HepG2 (cell line): ENCODE data around the gene SBK2. TPM values are rescaled to one million over a fixed set of nuclear protein-coding genes. Genes with fewer than 3 reads are reported as not detected.

Experiments used
- ATAC-seq: fragments of 200-7000 bp; cut with Tn5 transposase; 3 replicates; pipeline ENCODE4 v1.9.1; 2020; ENCODE audit warnings: mild to moderate bottlenecking, moderate library complexity
- BruUV-seq: library from RNA; stranded (reverse); fragments of 400-500 nt; replicated peaks from 2 replicates; lab custom pipeline; 2021; lab: Mats Ljungman, UMichigan
- CTCF ChIA-PET: fragments of 300-600 bp; formaldehyde crosslinking; extraction: SDS; loops from one replicate; lab custom pipeline; 2021; ENCODE audit warnings: low total read pairs, inconsistent platforms, low intra/inter-chr PET ratio; lab: Yijun Ruan, JAX
- POLR2A ChIA-PET: fragments of 350-600 bp; sonication (Branson Sonifier 250); formaldehyde crosslinking; loops from one replicate; lab custom pipeline; 2020; ENCODE audit warnings: antibody characterized with exemption, inconsistent platforms; lab: Yijun Ruan, JAX
- DNase-seq: peaks from one replicate; pipeline ENCODE4 v3.0.0-alpha.2; 2015; ENCODE audit warnings: low spot score
- FAIRE-seq: peaks from 3 replicates; lab custom pipeline; 2011; peaks lifted over from hg19 to GRCh38; lab: Jason Lieb, UNC
- H2AFZ ChIP-seq: one replicate; pipeline ENCODE4 v1.6.1; 2011; ENCODE audit warnings: low read length, inconsistent platforms
- H3K27ac ChIP-seq: fragments of 300-600 bp; 3 replicates; pipeline ENCODE4 v1.8.0; 2011; ENCODE audit warnings: mixed run types, mild to moderate bottlenecking, mixed read lengths, low read length, inconsistent platforms; ENCODE audit not compliant: insufficient read depth; ENCODE audit errors: extremely low read length
- H3K27me3 ChIP-seq, 2 experiments: fragments of 200-600 bp in 1 of 2; 2 replicates in 1 of 2; 3 replicates in 1 of 2; pipeline versions ENCODE4 v1.6.0 to v1.8.0; 2011; ENCODE audit warnings: low read length in 2 of 2, mild to moderate bottlenecking in 2 of 2, moderate library complexity in 2 of 2, inconsistent platforms in 1 of 2; ENCODE audit not compliant: insufficient read depth in 2 of 2, control insufficient read depth in 1 of 2
- H3K36me3 ChIP-seq, 2 experiments: fragments of 200-600 bp in 1 of 2; replicated peaks in 1 of 2; 2 replicates in 1 of 2; 3 replicates in 1 of 2; pipeline versions ENCODE4 v1.5.1 to v1.8.0; 2011; ENCODE audit warnings: low read length in 2 of 2, inconsistent platforms in 1 of 2; ENCODE audit not compliant: insufficient read depth in 2 of 2, control insufficient read depth in 1 of 2
- H3K4me1 ChIP-seq: 2 replicates; pipeline ENCODE4 v1.5.1; 2012; ENCODE audit warnings: low read length, inconsistent platforms; ENCODE audit not compliant: insufficient read depth
- H3K4me2 ChIP-seq: 2 replicates; pipeline ENCODE4 v1.6.0; 2011; ENCODE audit warnings: low read depth, low read length, inconsistent platforms
- H3K4me3 ChIP-seq, 3 experiments: fragments of 200-600 bp in 1 of 3; sonication (generic), shearing (Covaris generic) in 1 of 3; replicated peaks in 1 of 3; 2 replicates each; pipeline ENCODE4 v1.5.1; 2011 to 2016; ENCODE audit warnings: low read length in 3 of 3, inconsistent platforms in 2 of 3, low read depth in 2 of 3, mild to moderate bottlenecking in 2 of 3, control low read depth in 1 of 3, mixed read lengths in 1 of 3; ENCODE audit not compliant: insufficient read depth in 1 of 3
- H3K79me2 ChIP-seq: one replicate; pipeline ENCODE4 v1.6.1; 2011; ENCODE audit warnings: low read length, inconsistent platforms; ENCODE audit not compliant: insufficient read depth
- H3K9ac ChIP-seq: 2 replicates; pipeline ENCODE4 v1.6.0; 2011; ENCODE audit warnings: mild to moderate bottlenecking, low read depth, low read length, inconsistent platforms; ENCODE audit not compliant: insufficient read depth
- H3K9me3 ChIP-seq: 2 replicates; pipeline ENCODE4 v1.5.1; 2012; ENCODE audit warnings: mild to moderate bottlenecking, low read length
- H4K20me1 ChIP-seq: 2 replicates; pipeline ENCODE4 v1.6.0; 2011; ENCODE audit warnings: inconsistent platforms, mild to moderate bottlenecking, low read length, moderate library complexity; ENCODE audit not compliant: insufficient read depth
- KLF6 ChIP-seq: IDR thresholded peaks from 2 replicates; pipeline ENCODE4 v1.8.0; 2016; ENCODE audit warnings: missing biosample characterization, missing genetic modification reagents
- PLRG1 ChIP-seq: fragments of 450-650 bp; conservative IDR thresholded peaks from 2 replicates; pipeline ENCODE4 v1.6.1; 2016
- ZNF615 ChIP-seq: sonication (generic); formaldehyde crosslinking; IDR thresholded peaks from 2 replicates; pipeline ENCODE4 v1.5.0; 2020; ENCODE audit warnings: mild to moderate bottlenecking, missing genetic modification reagents, borderline replicate concordance
- WGBS: methylation state at CpG from one replicate; pipeline ENCODE4 v1.1.6; 2017; ENCODE audit warnings: low lambda C conversion rate; 5-methylcytosine and 5-hydroxymethylcytosine counted together
- in situ Hi-C: cut with HindIII; loops from 2 replicates; pipeline ENCODE4 v1.10.0; 2017; ENCODE audit warnings: low pct_unique_long_range_greater_than_20kb; ENCODE audit not compliant: extremely low pct_ligation_motif_present
- intact Hi-C: fragments of 100-400 bp; cut with micrococcal nuclease; formaldehyde crosslinking; loops from one replicate; pipeline ENCODE4 v1.10.0; 2022; ENCODE audit not compliant: unreplicated experiment
- polyA plus RNA-seq, 8 experiments: library from polyadenylated mRNA; depleted of rRNA in 3 of 8; stranded (reverse) in 7 of 8; unstranded in 1 of 8; fragments of >200 nt; fragmentation: Illumina TruSeq in 4 of 8; extraction: Trizol in 4 of 8; gene quantifications; 2 replicates each; pipeline versions ENCODE4 v1.2.1 to v1.2.3, GENCODE V29; 2011 to 2016; ENCODE audit warnings: low read depth in 4 of 8, missing spikeins in 1 of 8, mixed read lengths in 1 of 8; ENCODE audit not compliant: insufficient read depth in 1 of 8
- total RNA-seq, 5 experiments: library from RNA; depleted of rRNA; stranded (reverse); fragments of >200 nt; fragmentation: Illumina TruSeq; extraction: Trizol; gene quantifications; 2 replicates each; pipeline ENCODE4 v1.2.3, GENCODE V29; 2016; ENCODE audit warnings: low read depth in 1 of 5
- TF ChIP-seq, protein P1 (sequence below): sonication (generic); formaldehyde crosslinking; IDR thresholded peaks from 2 replicates; pipeline ENCODE4 v1.5.1; 2020; ENCODE audit warnings: missing genetic modification reagents, mild to moderate bottlenecking, borderline replicate concordance
- TF ChIP-seq, protein P2 (sequence below): sonication (generic); formaldehyde crosslinking; IDR thresholded peaks from 2 replicates; pipeline ENCODE4 v1.4.0; 2020; ENCODE audit warnings: mild to moderate bottlenecking, missing genetic modification reagents, borderline replicate concordance
- TF ChIP-seq, protein P3 (sequence below): sonication (generic); formaldehyde crosslinking; IDR thresholded peaks from 2 replicates; pipeline ENCODE4 v1.4.0; 2020; ENCODE audit warnings: missing genetic modification reagents, borderline replicate concordance
- TF ChIP-seq, protein P4 (sequence below): sonication (generic); formaldehyde crosslinking; IDR thresholded peaks from 2 replicates; pipeline ENCODE4 v1.4.0; 2020; ENCODE audit warnings: missing genetic modification reagents

Gene SBK2
- total and polyA plus RNA-seq, 2 of the 13 experiments (the other 11 are each of a cell fraction or from before 2014, with no cell fraction given): 0.24 TPM; not detected in 1

DNA sequence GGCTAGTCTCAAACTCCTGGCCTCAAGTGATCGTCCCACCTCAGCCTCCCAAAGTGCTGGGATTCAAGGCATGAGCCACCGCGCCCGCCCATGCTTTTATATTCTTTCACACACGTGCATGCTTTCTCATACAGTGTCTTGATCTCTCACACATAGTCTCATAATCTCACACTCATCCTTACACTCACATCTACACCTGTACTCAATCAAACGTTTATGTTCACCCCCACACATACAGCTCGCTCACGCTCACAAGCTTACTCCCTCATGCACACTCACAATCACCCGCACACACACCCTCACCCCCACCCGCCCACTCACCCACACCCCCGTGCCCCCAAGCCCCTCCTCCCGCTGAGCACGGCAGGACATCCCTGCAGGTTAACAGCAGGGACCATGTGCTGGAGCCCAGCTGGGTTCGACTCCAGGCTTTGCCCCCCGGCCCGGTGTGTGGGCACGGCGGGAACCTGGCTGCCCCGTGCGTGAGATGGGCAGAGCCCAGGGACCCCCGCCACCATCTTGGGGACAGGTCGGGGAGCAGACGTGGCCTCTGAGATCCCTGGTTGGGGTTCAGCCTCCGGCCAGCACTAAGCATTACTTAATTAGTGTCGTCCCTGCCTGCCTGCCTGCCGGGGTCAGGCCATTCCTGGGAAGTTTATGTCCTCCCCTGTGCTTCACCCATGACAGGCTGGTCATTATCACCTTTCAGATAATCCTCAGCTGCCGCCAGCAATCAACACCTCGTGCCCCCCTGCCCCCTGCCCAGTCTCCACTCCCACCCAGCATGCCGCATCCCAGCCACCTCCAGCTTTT is 11.4 kb downstream of the SBK2 start (continued):
- TF ChIP-seq, protein P1, sequence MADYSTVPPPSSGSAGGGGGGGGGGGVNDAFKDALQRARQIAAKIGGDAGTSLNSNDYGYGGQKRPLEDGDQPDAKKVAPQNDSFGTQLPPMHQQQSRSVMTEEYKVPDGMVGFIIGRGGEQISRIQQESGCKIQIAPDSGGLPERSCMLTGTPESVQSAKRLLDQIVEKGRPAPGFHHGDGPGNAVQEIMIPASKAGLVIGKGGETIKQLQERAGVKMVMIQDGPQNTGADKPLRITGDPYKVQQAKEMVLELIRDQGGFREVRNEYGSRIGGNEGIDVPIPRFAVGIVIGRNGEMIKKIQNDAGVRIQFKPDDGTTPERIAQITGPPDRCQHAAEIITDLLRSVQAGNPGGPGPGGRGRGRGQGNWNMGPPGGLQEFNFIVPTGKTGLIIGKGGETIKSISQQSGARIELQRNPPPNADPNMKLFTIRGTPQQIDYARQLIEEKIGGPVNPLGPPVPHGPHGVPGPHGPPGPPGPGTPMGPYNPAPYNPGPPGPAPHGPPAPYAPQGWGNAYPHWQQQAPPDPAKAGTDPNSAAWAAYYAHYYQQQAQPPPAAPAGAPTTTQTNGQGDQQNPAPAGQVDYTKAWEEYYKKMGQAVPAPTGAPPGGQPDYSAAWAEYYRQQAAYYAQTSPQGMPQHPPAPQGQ (CRISPR knock-in tag): no peak

DNA sequence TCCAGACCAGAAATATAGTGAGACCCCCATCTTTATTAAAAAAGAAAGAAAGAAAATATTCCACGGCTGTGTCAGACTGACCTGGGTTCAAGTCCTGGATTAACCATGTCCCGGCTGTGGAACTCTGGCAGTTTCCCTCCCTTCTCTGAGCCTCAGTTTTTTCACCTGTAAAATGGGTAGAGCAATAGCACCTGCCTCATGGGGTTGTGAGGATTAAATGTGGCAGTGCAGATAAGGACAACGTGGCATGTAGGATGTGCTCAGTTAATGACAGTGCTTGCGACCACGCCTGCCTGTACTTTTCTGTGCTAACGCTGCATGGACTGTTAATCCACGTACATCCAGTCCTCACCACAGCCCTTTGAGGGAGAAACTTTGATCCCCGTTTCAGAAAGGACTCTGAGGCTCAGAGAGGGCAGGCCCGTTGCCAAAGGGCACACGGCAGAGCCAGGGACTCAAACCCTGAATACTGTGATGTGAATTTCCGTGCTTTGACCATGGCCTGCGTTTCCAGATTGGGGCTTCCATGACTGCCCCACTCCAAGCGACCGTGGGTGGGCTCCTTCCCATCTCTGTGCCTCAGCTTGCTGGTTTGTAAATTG is 16.1 kb downstream of the SBK2 start:
- no peak overlapping the region for H3K9ac ChIP-seq
- ChIA-PET CTCF (no interaction called here), POLR2A (interaction anchor here (0.9 kb wide), 1 partner anchor 78 kb away, joined by 3 read pairs; no protein-coding TSS in a partner anchor)
- peaks cover 5% of the 10 kb centered on the region; the same call in 1 of the 2 replicates for H3K4me1 ChIP-seq
- H3K36me3 ChIP-seq: no peaks in the 10 kb centered on the region
- no peak overlapping the region for H3K4me2 ChIP-seq
- DNase-seq (no peak), ATAC-seq (no peak), FAIRE-seq (no peak)
- 14% methylated on average over 10 of the region's 14 CpGs for WGBS
- no peaks in the 10 kb centered on the region for H3K79me2 ChIP-seq
- peaks cover 0 to 2% of the 10 kb centered on the region in 2 experiments; a peak in 1 of 5 replicates for H3K27me3 ChIP-seq
- H3K27ac ChIP-seq: no peak overlapping the region
- in situ Hi-C loops: no loop called here
- H3K9me3 ChIP-seq: no peaks in the 10 kb centered on the region
- intact Hi-C loops: no loop called here
- H2AFZ ChIP-seq: no peak overlapping the region
- no TSS peak for BruUV-seq
- H4K20me1 ChIP-seq: no peaks in the 10 kb centered on the region
- no peak overlapping the region for H3K4me3 ChIP-seq
- TF ChIP-seq PLRG1: no peak
- TF ChIP-seq ZNF615 (CRISPR knock-in tag): no peak
- no peak for TF ChIP-seq KLF6
- TF ChIP-seq, protein P2, sequence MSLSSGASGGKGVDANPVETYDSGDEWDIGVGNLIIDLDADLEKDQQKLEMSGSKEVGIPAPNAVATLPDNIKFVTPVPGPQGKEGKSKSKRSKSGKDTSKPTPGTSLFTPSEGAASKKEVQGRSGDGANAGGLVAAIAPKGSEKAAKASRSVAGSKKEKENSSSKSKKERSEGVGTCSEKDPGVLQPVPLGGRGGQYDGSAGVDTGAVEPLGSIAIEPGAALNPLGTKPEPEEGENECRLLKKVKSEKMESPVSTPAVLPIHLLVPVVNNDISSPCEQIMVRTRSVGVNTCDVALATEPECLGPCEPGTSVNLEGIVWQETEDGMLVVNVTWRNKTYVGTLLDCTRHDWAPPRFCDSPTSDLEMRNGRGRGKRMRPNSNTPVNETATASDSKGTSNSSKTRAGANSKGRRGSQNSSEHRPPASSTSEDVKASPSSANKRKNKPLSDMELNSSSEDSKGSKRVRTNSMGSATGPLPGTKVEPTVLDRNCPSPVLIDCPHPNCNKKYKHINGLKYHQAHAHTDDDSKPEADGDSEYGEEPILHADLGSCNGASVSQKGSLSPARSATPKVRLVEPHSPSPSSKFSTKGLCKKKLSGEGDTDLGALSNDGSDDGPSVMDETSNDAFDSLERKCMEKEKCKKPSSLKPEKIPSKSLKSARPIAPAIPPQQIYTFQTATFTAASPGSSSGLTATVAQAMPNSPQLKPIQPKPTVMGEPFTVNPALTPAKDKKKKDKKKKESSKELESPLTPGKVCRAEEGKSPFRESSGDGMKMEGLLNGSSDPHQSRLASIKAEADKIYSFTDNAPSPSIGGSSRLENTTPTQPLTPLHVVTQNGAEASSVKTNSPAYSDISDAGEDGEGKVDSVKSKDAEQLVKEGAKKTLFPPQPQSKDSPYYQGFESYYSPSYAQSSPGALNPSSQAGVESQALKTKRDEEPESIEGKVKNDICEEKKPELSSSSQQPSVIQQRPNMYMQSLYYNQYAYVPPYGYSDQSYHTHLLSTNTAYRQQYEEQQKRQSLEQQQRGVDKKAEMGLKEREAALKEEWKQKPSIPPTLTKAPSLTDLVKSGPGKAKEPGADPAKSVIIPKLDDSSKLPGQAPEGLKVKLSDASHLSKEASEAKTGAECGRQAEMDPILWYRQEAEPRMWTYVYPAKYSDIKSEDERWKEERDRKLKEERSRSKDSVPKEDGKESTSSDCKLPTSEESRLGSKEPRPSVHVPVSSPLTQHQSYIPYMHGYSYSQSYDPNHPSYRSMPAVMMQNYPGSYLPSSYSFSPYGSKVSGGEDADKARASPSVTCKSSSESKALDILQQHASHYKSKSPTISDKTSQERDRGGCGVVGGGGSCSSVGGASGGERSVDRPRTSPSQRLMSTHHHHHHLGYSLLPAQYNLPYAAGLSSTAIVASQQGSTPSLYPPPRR (CRISPR knock-in tag): no peak
- TF ChIP-seq, protein P3, sequence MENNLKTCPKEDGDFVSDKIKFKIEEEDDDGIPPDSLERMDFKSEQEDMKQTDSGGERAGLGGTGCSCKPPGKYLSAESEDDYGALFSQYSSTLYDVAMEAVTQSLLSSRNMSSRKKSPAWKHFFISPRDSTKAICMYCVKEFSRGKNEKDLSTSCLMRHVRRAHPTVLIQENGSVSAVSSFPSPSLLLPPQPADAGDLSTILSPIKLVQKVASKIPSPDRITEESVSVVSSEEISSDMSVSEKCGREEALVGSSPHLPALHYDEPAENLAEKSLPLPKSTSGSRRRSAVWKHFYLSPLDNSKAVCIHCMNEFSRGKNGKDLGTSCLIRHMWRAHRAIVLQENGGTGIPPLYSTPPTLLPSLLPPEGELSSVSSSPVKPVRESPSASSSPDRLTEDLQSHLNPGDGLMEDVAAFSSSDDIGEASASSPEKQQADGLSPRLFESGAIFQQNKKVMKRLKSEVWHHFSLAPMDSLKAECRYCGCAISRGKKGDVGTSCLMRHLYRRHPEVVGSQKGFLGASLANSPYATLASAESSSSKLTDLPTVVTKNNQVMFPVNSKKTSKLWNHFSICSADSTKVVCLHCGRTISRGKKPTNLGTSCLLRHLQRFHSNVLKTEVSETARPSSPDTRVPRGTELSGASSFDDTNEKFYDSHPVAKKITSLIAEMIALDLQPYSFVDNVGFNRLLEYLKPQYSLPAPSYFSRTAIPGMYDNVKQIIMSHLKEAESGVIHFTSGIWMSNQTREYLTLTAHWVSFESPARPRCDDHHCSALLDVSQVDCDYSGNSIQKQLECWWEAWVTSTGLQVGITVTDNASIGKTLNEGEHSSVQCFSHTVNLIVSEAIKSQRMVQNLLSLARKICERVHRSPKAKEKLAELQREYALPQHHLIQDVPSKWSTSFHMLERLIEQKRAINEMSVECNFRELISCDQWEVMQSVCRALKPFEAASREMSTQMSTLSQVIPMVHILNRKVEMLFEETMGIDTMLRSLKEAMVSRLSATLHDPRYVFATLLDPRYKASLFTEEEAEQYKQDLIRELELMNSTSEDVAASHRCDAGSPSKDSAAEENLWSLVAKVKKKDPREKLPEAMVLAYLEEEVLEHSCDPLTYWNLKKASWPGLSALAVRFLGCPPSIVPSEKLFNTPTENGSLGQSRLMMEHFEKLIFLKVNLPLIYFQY (CRISPR knock-in tag): no peak
- TF ChIP-seq, protein P4, sequence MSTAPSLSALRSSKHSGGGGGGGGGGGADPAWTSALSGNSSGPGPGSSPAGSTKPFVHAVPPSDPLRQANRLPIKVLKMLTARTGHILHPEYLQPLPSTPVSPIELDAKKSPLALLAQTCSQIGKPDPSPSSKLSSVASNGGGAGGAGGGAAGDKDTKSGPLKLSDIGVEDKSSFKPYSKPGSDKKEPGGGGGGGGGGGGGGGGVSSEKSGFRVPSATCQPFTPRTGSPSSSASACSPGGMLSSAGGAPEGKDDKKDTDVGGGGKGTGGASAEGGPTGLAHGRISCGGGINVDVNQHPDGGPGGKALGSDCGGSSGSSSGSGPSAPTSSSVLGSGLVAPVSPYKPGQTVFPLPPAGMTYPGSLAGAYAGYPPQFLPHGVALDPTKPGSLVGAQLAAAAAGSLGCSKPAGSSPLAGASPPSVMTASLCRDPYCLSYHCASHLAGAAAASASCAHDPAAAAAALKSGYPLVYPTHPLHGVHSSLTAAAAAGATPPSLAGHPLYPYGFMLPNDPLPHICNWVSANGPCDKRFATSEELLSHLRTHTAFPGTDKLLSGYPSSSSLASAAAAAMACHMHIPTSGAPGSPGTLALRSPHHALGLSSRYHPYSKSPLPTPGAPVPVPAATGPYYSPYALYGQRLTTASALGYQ (CRISPR knock-in tag): no peak
